GM21360 (cell line): Measurements from ENCODE around the gene DNAH7.
"Not testable (repeated sequence)": the region's sequence is repeated elsewhere in the genome, so short reads cannot be mapped to it uniquely, and the experiment has no call there.

Experiments
- ATAC-seq: cut with Tn5 transposase; IDR thresholded peaks from one replicate; pipeline ENCODE4 v1.9.1; 2021; ENCODE audit warnings: mild to moderate bottlenecking, moderate library complexity; ENCODE audit not compliant: unreplicated experiment

DNAH7 gene

DNA sequence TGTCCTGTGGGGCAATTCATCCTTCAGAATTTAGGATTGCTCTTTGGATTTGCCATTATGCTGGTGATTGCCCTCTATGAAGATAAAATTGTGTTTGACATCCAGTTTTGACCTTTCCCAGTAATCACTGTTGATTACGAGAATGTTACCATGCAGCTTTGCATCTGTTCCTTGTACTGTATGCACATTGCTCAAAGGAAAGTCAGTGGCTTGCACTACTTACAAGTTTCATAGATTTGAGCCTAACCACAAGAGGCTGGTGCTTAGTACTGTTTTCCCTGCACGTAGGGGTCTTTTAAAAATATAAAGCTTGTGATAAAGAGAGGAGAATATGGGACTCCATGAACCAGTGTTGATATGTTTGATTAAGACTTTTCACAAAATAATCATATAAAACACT, 333.7 kb downstream of the DNAH7 start:
- no peak for ATAC-seq

- ATAC-seq: no peak
Measured at GRCh38 chr2:195734395-195734794, 334.2 kb downstream of the DNAH7 start.

GRCh38 chr2:195733831-195734230, 334.8 kb downstream of the DNAH7 start:
- no peak for ATAC-seq

- no peak for ATAC-seq
Measured at GRCh38 chr2:195732574-195732973, 336.1 kb downstream of the DNAH7 start.

GRCh38 chr2:195730912-195731311, 337.7 kb downstream of the DNAH7 start:
- ATAC-seq: no peak

DNA sequence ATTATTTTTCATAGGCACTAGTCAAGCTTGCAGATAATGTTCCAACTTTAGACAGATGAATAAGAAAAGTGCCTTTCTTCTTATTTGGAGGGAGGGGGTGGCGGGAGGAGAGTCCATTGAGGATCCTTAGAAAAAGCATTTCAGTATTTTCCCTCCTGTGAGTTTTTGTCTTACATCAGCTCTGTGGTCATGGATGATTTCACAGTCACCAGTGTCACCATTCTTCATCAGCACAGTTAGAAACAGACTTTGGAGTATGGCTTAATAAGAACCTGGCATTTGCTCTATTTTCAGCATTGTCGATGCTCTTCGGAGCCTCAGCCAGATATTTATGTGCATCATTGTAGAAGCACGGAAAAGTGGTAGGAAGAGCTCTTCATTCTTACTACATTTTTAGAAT, 341.5 kb downstream of the DNAH7 start:
- ATAC-seq: no peak

DNA sequence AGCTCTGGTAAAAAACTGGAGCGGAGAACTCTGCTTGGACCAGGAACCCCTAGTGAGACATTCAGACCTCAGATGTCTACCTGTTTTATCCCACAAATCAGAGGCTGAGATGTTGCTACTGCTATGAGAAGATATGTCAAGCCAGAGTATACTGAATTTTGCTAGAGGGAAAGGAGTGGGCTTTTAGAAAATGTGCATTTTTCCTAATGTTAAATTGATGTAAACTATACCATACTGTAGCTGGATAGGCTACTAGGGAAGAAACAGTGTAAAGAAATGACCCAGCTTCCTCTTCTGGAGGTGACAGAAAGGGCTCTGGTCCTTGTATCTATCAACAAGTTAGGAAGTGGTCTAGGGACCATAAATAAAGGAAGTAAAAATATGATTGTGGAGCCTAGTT, 346.6 kb downstream of the DNAH7 start:
- no peak for ATAC-seq

GRCh38 chr2:195721042-195721441, 347.6 kb downstream of the DNAH7 start:
- no peak for ATAC-seq

DNA sequence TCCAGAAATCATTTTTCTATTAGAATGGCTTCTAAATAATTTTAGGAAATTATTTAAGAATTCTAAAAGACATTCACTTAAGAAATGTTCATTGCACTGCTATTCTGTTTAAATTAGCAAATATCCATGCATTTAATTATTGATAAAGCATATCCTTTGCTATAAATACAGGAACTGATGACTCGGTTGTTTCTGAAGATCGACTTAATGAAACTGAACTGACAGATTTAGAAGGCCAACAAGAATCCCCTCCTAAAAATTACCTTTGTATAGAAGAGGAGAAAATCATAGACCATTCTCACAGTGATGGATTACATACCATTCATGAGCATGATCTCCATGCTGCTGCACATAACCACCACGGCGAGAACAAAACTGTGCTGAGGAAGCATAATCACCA, 352.2 kb downstream of the DNAH7 start:
- ATAC-seq: no peak

DNA sequence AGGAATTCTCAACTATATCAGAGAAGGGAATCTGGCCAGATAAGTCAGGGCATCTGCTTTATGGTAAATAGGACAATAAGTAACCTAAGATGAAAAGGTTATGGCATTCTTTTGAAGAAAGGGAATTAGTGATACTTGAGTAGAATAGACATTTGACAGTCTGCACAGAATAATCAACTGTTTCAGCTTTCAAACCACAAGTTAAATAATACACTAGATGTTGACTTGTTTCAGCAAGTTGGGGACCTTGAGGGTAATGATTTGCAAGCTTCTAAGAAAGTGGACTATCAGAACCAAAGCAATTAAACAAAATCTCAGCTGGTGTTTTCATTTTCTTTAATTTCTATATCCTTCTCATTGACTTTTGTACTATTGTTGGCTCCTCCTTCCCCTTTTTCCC, 357.2 kb downstream of the DNAH7 start:
- ATAC-seq: no peak

DNA sequence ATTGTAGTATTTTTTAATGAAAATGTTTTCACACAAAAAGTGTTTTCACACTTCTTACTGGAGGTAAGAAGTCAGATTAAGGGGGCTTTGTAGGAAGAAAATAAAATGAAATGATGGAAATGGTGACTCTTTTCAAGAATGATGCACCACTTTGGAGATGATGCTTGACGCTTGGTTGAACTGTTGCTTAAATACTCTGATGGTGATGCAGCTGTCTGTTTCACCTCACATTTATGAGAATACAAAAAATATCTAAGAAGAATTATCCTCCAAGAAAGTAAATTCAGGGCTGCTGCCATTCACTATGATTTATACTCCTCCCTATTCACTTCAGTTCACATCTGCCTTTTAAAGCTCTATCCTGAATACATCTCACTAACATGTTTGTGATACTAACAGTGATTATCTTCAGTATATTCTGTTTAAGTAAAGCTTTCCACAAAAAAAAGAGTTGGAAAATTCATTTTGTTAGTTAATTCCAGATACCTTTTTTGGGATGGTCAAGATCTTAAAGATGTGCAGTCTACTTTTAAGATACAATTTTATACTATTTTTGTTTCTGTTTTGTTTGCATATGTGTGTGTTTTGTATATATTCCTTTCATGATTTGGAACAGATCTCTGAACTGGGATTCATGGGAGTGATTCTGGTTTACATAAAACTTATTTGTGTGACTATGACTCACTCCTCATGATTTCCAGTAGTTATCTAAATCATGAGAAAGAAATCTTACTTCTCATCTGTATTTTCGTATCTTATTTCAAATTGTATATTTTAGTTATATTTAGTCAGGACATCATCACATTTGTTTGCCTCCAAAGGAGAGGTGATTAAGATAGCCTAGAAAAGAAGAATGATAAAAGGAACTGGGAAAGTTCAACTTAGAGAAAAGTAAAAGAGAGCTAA, 358.5 kb downstream of the DNAH7 start:
- ATAC-seq: no peak

DNA sequence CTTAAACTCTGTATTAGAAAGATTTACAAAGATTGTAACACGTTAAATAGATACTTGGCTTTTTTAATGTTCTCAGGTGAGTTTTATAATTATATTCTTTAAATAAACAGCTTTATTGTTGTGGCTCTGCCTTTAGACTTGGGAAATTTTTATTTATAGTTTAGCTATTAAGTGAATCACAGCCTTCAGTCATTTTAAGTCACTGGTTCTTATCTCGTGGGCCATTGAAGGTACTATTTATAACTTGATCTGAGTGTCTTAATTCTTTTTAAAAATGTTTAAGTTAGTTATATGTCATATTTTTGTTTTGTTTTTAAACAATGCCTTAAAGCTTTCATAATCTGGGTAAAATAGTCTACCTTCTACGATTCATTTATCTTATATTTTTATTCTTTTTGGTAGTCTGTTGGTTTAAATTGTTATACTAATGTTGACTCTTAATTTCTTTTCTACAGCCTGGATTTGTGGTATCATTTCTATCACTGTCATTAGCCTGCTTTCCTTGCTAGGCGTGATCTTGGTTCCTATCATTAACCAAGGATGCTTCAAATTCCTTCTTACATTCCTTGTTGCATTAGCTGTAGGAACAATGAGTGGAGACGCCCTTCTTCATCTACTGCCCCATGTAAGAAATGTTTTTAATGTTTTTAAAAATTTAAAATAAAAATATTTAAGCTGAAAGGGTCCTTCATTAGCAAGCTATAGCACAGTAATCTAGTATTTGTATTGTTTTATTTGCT, 362.3 kb downstream of the DNAH7 start:
- no peak for ATAC-seq

DNA sequence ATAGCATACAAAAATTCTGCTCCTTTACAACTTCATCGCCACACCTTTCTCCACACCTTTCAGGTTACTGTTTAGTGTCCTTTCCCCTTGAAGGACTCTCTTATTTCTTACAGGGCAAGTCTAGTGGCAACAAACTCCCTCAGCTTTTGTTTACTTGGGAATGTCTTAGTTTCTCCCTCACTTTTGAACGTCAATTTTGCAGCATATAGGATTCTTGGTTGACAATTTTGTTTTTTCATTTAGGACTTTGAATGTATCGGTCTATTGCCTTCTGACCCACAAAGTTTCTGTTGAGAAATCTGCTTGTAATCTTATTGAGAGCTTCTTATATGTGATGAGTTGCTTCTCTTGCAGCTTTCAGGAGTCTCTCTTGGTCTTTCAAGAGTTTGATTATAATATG, 368.2 kb downstream of the DNAH7 start:
- ATAC-seq: no peak

DNA sequence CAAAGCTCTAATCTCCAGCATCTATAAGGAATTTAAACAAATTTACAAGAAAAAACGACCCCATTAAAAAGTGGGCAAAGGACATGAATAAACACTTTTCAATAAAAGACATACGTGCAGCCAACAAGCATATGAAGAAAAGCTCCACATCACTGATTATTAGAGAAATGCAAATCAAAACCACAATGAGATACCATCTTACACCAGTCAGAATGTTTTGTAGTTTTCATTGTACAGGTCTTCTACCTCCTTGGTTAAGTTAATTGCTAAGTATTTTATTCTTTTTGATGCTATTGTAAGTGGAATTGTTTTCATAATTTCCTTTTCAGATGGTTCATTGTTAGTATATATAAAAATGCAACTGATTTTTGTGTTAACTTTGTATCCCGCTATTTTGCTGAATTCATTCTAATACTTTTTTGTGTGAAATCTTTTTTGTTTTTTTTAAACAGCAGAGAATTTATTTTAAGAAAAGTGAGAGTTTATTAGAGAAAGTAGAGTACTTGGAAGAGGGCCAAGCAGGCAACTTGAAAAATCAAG, 370.9 kb downstream of the DNAH7 start:
- no peak for ATAC-seq

GRCh38 chr2:195696012-195696411, 372.6 kb downstream of the DNAH7 start:
- no peak for ATAC-seq

DNA sequence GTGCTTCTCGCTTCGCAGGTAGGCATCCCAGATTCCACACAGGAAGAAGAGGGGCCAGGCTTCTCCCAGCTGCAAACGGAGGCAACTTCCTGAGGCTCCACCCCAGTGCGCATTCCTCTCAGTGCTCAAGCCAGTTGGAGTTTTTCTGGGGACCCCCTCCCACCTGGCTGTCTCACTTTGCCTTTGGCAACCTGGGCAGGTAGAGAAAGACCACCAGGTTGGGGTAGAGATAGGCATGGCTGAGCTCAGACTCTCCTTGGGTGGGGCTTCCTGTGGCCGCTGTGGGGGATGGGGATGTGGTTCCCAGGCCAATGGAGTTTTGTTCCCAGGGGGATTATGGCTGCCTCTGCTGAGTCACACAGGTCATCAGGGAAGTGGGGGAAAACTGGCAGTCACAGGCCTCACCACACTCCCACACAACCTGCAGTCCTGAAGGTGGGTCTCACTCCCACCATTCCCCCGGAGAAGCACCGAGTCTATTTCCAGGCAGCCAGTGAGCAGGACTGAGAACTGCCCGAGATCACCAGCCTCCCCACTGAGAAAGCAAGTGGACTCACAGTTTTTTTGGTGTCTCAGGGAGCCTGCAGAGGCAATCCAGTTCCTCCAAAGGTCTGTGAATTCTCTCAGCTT, 373.5 kb downstream of the DNAH7 start:
- no peak for ATAC-seq

GRCh38 chr2:195694553-195694952, 374.1 kb downstream of the DNAH7 start:
- no peak for ATAC-seq

GRCh38 chr2:195692531-195692930, 376.1 kb downstream of the DNAH7 start:
- not testable (repeated sequence) for ATAC-seq
